Measurements from ENCODE around the gene DYNC2I2.
A peak's percentile ranks its signal among the peaks of the same experiment; 100 is the strongest.

DNA sequence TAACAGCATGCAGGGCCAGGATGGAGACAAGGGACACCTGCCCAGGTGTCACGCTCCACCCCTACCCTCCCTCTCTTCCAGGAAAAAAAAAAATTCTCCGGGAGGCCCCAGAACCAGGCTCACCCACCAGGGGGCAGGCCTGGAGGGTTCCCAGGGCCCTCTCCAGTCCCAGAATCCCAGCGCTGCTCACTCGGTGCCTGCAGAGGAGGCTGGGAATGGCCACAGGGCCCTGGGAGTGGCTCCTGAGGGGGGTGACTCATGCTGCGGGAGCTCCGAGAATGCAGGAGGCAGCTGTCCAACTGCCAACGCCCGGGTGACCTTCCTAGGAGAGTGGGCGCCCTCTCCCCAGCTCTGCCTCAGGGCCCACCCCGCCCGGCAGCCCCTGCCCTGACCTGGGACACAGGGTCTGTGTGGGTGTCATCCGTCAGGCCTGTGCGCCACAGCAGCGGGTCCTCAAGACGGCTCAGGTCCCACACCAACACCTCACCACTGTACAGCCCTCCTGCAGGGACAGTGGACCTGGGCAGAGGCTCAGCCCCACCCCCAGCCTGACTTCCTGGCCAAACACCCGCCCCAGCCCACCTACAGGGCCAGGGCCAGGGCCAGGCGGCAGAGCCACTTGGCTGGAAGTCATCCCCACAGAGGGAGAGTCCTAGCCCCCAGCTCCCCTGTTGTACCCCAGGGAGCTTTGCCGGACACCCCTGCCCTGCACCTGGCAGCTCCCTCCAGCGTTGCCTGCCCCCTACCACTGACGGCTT, 21.2 kb downstream of the DYNC2I2 start:
- TF ChIP-seq, protein P1, sequence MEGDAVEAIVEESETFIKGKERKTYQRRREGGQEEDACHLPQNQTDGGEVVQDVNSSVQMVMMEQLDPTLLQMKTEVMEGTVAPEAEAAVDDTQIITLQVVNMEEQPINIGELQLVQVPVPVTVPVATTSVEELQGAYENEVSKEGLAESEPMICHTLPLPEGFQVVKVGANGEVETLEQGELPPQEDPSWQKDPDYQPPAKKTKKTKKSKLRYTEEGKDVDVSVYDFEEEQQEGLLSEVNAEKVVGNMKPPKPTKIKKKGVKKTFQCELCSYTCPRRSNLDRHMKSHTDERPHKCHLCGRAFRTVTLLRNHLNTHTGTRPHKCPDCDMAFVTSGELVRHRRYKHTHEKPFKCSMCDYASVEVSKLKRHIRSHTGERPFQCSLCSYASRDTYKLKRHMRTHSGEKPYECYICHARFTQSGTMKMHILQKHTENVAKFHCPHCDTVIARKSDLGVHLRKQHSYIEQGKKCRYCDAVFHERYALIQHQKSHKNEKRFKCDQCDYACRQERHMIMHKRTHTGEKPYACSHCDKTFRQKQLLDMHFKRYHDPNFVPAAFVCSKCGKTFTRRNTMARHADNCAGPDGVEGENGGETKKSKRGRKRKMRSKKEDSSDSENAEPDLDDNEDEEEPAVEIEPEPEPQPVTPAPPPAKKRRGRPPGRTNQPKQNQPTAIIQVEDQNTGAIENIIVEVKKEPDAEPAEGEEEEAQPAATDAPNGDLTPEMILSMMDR (IDR thresholded peaks at IDR 0.05): peak; percentile 60 to 71 (median 65)
- TF ChIP-seq POLR2A (IDR thresholded peaks at IDR 0.05): peak in 1 of 2 donors; percentile 17

All from uterus (tissue), 2 donors.